Measurements from ENCODE around the gene ADAM22. TPM values are rescaled to one million over a fixed set of nuclear protein-coding genes. Genes with fewer than 3 reads are reported as not detected.

Gene ADAM22
- total RNA-seq, 3 donors from 2014 or later, result 1.1 to 1.8 (median 1.2) TPM

- no peaks in the 10 kb centered on the region for H3K4me1 Mint-ChIP-seq (ENCODE audit: low read depth)
- DNase-seq, result no peak
- no peak for ATAC-seq
- no peaks in the 10 kb centered on the region for H3K27me3 Mint-ChIP-seq (ENCODE audit: low read depth)
- no peaks in the 10 kb centered on the region for H3K9me3 Mint-ChIP-seq
- H3K4me3 Mint-ChIP-seq, result no peak overlapping the region
- H3K36me3 Mint-ChIP-seq (ENCODE audit: insufficient read depth), result peaks cover 2% of the 10 kb centered on the region
These were observed 59.2 kb downstream of the ADAM22 start for GRCh38 chr7:87993269-87993668.

DNA sequence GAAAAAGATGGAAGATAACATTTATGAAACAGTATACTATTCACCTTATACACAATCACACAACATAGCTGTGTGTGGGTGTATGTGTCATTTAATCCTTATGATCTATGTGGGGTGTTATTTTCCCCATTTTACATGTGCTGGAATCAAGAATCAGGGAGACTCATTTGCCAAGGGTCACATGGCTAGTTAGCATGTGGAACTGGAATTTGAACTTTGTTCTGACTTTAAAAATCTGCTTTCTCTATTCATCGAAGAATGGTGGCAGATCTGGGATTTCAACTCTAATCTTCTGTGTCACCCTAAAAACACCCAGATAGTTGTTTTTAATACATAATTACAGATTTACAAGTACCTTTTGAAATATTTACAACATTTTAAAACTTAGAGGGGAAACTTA is 65.2 kb downstream of the ADAM22 start:
- ATAC-seq (no peak), DNase-seq (no peak)
- Mint-ChIP-seq H3K36me3 (ENCODE audit: insufficient read depth) (no peaks in the 10 kb centered on the region), H3K9me3 (no peaks in the 10 kb centered on the region), H3K4me3 (no peak overlapping the region), H3K4me1 (ENCODE audit: low read depth) (no peaks in the 10 kb centered on the region), H3K27me3 (ENCODE audit: low read depth) (no peaks in the 10 kb centered on the region)

- no peaks in the 10 kb centered on the region for H3K9me3 Mint-ChIP-seq
- DNase-seq (no peak), ATAC-seq (no peak)
- no peaks in the 10 kb centered on the region for H3K27me3 Mint-ChIP-seq (ENCODE audit: low read depth)
- H3K36me3 Mint-ChIP-seq (ENCODE audit: insufficient read depth), result no peaks in the 10 kb centered on the region
- no peak overlapping the region for H3K4me3 Mint-ChIP-seq
- no peaks in the 10 kb centered on the region for H3K4me1 Mint-ChIP-seq (ENCODE audit: low read depth)
These were observed 67.9 kb downstream of the ADAM22 start for GRCh38 chr7:88001744-88002530.

GRCh38 chr7:88002617-88003016 is 68.6 kb downstream of the ADAM22 start:
- H3K27me3 Mint-ChIP-seq (ENCODE audit: low read depth), result no peaks in the 10 kb centered on the region
- DNase-seq (no peak), ATAC-seq (no peak)
- H3K4me3 Mint-ChIP-seq, result no peak overlapping the region
- no peaks in the 10 kb centered on the region for H3K36me3 Mint-ChIP-seq (ENCODE audit: insufficient read depth)
- H3K4me1 Mint-ChIP-seq (ENCODE audit: low read depth), result no peaks in the 10 kb centered on the region
- H3K9me3 Mint-ChIP-seq, result no peaks in the 10 kb centered on the region

DNA sequence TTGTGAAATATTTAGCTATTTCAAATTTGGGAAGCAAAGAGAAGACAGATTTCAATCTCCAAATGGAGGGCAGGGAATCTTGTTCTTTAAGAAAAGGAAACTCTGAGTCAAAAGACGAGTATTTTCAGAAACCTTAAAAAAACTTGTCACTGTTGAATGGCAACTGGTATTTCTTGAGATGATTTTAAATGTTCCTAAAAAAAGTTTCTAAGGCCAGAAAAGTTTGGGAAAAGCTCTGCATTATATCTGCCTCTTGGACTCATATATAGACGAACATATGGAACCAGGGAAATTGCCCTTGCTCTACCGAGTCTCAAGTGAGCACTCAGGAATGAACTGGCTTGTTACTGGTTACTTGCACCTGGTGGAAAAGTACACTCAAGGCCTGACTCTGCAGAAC is 69.5 kb downstream of the ADAM22 start:
- no peak for DNase-seq
- H3K4me1 Mint-ChIP-seq (ENCODE audit: low read depth), result no peaks in the 10 kb centered on the region
- no peaks in the 10 kb centered on the region for H3K27me3 Mint-ChIP-seq (ENCODE audit: low read depth)
- no peak overlapping the region for H3K4me3 Mint-ChIP-seq
- H3K9me3 Mint-ChIP-seq, result no peaks in the 10 kb centered on the region
- no peak for ATAC-seq
- no peaks in the 10 kb centered on the region for H3K36me3 Mint-ChIP-seq (ENCODE audit: insufficient read depth)

- DNase-seq (no peak), ATAC-seq (no peak)
- H3K4me1 Mint-ChIP-seq (ENCODE audit: low read depth), result no peaks in the 10 kb centered on the region
- no peaks in the 10 kb centered on the region for H3K27me3 Mint-ChIP-seq (ENCODE audit: low read depth)
- H3K9me3 Mint-ChIP-seq, result no peaks in the 10 kb centered on the region
- no peaks in the 10 kb centered on the region for H3K36me3 Mint-ChIP-seq (ENCODE audit: insufficient read depth)
- no peak overlapping the region for H3K4me3 Mint-ChIP-seq
These were observed 71.1 kb downstream of the ADAM22 start for GRCh38 chr7:88005191-88005590.

DNA sequence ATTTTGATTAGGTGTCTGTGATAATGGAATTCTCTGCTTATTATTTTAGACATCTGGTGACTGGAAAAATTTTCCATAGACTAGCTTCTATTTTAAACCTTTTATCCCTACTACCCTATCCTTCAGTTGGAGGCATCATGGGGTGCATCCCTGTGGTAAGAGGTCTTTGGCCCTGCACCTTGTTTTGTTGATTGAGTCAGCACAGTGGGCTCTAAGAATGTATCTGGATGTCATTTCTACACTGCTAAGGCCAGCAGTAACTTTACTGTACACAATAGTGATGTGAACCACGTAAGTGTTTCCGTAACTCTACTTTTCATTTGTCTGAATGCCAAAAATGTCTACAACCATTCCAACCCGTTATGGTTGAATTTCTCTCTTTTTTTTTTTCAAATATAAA is 75.6 kb downstream of the ADAM22 start:
- no peak for DNase-seq
- Mint-ChIP-seq H3K9me3 (no peaks in the 10 kb centered on the region), H3K4me1 (ENCODE audit: low read depth) (no peaks in the 10 kb centered on the region), H3K4me3 (no peak overlapping the region), H3K36me3 (ENCODE audit: insufficient read depth) (no peaks in the 10 kb centered on the region), H3K27me3 (ENCODE audit: low read depth) (no peaks in the 10 kb centered on the region)
- no peak for ATAC-seq

GRCh38 chr7:88012086-88012485 is 78.0 kb downstream of the ADAM22 start:
- DNase-seq (no peak), ATAC-seq (no peak)
- no peaks in the 10 kb centered on the region for H3K36me3 Mint-ChIP-seq (ENCODE audit: insufficient read depth)
- no peak overlapping the region for H3K4me3 Mint-ChIP-seq
- no peaks in the 10 kb centered on the region for H3K27me3 Mint-ChIP-seq (ENCODE audit: low read depth)
- H3K4me1 Mint-ChIP-seq (ENCODE audit: low read depth), result no peaks in the 10 kb centered on the region
- H3K9me3 Mint-ChIP-seq, result no peaks in the 10 kb centered on the region

- Mint-ChIP-seq H3K4me1 (ENCODE audit: low read depth) (no peaks in the 10 kb centered on the region), H3K36me3 (ENCODE audit: insufficient read depth) (no peaks in the 10 kb centered on the region), H3K27me3 (ENCODE audit: low read depth) (no peaks in the 10 kb centered on the region), H3K4me3 (no peak overlapping the region), H3K9me3 (no peaks in the 10 kb centered on the region)
- ATAC-seq, result no peak
- no peak for DNase-seq
These were observed 79.9 kb downstream of the ADAM22 start for GRCh38 chr7:88013981-88014380.

- Mint-ChIP-seq H3K27me3 (ENCODE audit: low read depth) (no peaks in the 10 kb centered on the region), H3K36me3 (ENCODE audit: insufficient read depth) (no peaks in the 10 kb centered on the region), H3K9me3 (no peaks in the 10 kb centered on the region), H3K4me1 (ENCODE audit: low read depth) (no peaks in the 10 kb centered on the region), H3K4me3 (no peak overlapping the region)
- DNase-seq (no peak), ATAC-seq (no peak)
These were observed 80.5 kb downstream of the ADAM22 start for GRCh38 chr7:88014581-88014980.

DNA sequence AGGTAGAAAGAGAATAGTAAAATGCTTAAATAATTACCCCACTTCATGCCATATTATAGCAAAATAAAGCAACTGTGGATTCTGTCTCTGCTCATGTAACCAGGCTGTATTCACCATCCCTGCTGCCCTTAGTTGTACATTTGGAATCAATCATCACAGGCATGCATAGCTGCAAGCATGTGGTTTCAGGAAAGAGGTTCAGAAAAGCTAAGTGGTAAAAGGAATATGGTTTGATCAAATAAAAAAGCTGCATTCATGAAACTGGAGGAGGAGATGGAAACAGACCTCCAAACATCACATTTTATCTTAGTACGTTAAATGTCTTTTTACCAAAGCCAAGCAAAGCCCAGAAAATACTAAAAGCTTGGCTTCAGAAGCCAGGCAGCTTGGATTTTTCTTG is 81.3 kb downstream of the ADAM22 start:
- no peak for ATAC-seq
- H3K36me3 Mint-ChIP-seq (ENCODE audit: insufficient read depth), result no peaks in the 10 kb centered on the region
- no peak overlapping the region for H3K4me3 Mint-ChIP-seq
- H3K9me3 Mint-ChIP-seq, result no peaks in the 10 kb centered on the region
- H3K4me1 Mint-ChIP-seq (ENCODE audit: low read depth), result no peaks in the 10 kb centered on the region
- H3K27me3 Mint-ChIP-seq (ENCODE audit: low read depth), result no peaks in the 10 kb centered on the region
- DNase-seq, result no peak

GRCh38 chr7:88018501-88018900 is 84.5 kb downstream of the ADAM22 start:
- no peak overlapping the region for H3K4me3 Mint-ChIP-seq
- no peaks in the 10 kb centered on the region for H3K36me3 Mint-ChIP-seq (ENCODE audit: insufficient read depth)
- ATAC-seq, result no peak

GRCh38 chr7:88020953-88021665 is 87.1 kb downstream of the ADAM22 start:
- Mint-ChIP-seq H3K36me3 (ENCODE audit: insufficient read depth) (peaks cover 3% of the 10 kb centered on the region), H3K9me3 (peaks cover 10% of the 10 kb centered on the region), H3K4me3 (no peak overlapping the region), H3K4me1 (ENCODE audit: low read depth) (no peaks in the 10 kb centered on the region), H3K27me3 (ENCODE audit: low read depth) (no peaks in the 10 kb centered on the region)
- DNase-seq (no peak), ATAC-seq (no peak)

More at GRCh38 chr7:88018501-88018900, 84.5 kb downstream of the ADAM22 start:
- H3K27me3 Mint-ChIP-seq (ENCODE audit: low read depth), result no peaks in the 10 kb centered on the region
- H3K4me1 Mint-ChIP-seq (ENCODE audit: low read depth), result no peaks in the 10 kb centered on the region
- no peak for DNase-seq
- no peaks in the 10 kb centered on the region for H3K9me3 Mint-ChIP-seq

DNA sequence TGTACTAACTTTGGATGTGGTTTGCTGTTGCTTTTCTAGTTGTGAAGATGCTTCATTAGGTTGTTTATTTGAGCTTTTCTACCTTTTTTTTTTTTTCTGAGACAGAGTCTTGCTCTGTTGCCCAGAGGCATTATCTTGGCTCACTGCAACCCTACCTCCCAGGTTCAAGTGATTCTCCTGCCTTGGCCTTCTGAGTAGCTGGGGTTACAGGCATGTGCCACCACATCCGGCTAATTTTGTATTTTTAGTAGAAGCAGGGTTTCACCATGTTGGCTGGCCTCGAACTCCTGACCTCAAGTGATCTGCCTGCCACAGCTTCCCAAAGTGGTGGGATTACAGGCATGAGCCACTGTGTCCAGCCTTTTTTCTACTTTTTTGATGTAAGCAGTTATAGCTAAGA is 93.7 kb downstream of the ADAM22 start:
- no peak for DNase-seq
- Mint-ChIP-seq H3K4me3 (no peak overlapping the region), H3K36me3 (ENCODE audit: insufficient read depth) (peaks cover 6% of the 10 kb centered on the region), H3K4me1 (ENCODE audit: low read depth) (no peaks in the 10 kb centered on the region), H3K9me3 (peaks cover 45% of the 10 kb centered on the region), H3K27me3 (ENCODE audit: low read depth) (no peaks in the 10 kb centered on the region)
- ATAC-seq, result no peak

GRCh38 chr7:88034083-88034695 is 100.1 kb downstream of the ADAM22 start:
- Mint-ChIP-seq H3K27me3 (ENCODE audit: low read depth) (no peaks in the 10 kb centered on the region), H3K4me3 (no peak overlapping the region), H3K4me1 (ENCODE audit: low read depth) (no peaks in the 10 kb centered on the region), H3K9me3 (peaks cover 31% of the 10 kb centered on the region), H3K36me3 (ENCODE audit: insufficient read depth) (peaks cover 6% of the 10 kb centered on the region)
- ATAC-seq (no peak), DNase-seq (no peak)

Data from activated T-cell treated with anti-CD3 and anti-CD28 coated beads, Interleukin-2, amount 50 U/mL, for 4 hours (primary cell).